Left lung (tissue), 10 donors: ENCODE data around the gene TRPC4AP. TPM values are rescaled to one million over a fixed set of nuclear protein-coding genes. Genes with fewer than 3 reads are reported as not detected.

Experiments
- ATAC-seq: fragments of 200-7000 bp; cut with Tn5 transposase; one replicate; pipeline ENCODE4 v1.9.1; 2020; ENCODE audit warnings: moderate library complexity
- DNase-seq, 4 donors: peaks; one replicate each; pipeline ENCODE4 v3.0.0-alpha.2; 2013 to 2020
- H3K27ac ChIP-seq, 2 donors: fragments of 200-600 bp; sonication (generic) in 1 of 2; one replicate each; pipeline versions ENCODE4 v1.5.0 to v1.8.0; 2020 to 2021
- H3K27me3 ChIP-seq, 2 donors: fragments of 200-600 bp; sonication (generic) in 1 of 2; one replicate each; pipeline versions ENCODE4 v1.5.0 to v1.8.0; 2020 to 2021
- H3K36me3 ChIP-seq, 2 donors: fragments of 200-600 bp; sonication (generic) in 1 of 2; one replicate each; pipeline versions ENCODE4 v1.5.0 to v1.8.0; 2020 to 2021
- H3K4me1 ChIP-seq, 2 donors: fragments of 200-600 bp; one replicate each; pipeline ENCODE4 v1.8.0; 2021
- H3K4me3 ChIP-seq, 2 donors: fragments of 200-600 bp; sonication (generic) in 1 of 2; one replicate each; pipeline versions ENCODE4 v1.5.0 to v1.8.0; 2020 to 2021; ENCODE audit warnings: mild to moderate bottlenecking in 1 of 2
- H3K9me3 ChIP-seq, 2 donors: fragments of 200-600 bp; sonication (generic) in 1 of 2; one replicate each; pipeline versions ENCODE4 v1.5.0 to v1.8.0; 2020 to 2021
- CTCF ChIP-seq, 2 donors: fragments of 200-600 bp; sonication (generic) in 1 of 2; IDR thresholded peaks; one replicate each; pipeline versions ENCODE4 v1.5.0 to v1.8.0; 2021; ENCODE audit warnings: antibody characterized with exemption in 2 of 2
- intact Hi-C, 2 donors: fragments of 100-400 bp; cut with DNase I; formaldehyde crosslinking; loops; one replicate each; pipeline versions ENCODE4 v1.11.2 to v1.14.2; 2022
- polyA plus RNA-seq, 6 donors: library from polyadenylated mRNA; unstranded; fragments of 120-200 nt; gene quantifications; one replicate each; pipeline ENCODE4 v1.2.1, GENCODE V29; 2013; ENCODE audit not compliant: insufficient read length in 6 of 6
- total RNA-seq, 2 donors: library from RNA; stranded (reverse); fragmentation: NEBNext Ultra II Directional; extraction: Animal tissue kit (Norgen Biotek cat#: 25700); gene quantifications; one replicate each; pipeline ENCODE4 v1.2.1, GENCODE V29; 2021
- donor health status: DM: no; HTN: yes; CAD: no.
- donor health status: DM: no; HTN: no; CAD: no.

The TRPC4AP gene
- total and polyA plus RNA-seq, 8 donors, result 57.8 to 70.8 (median 67.0) TPM

GRCh38 chr20:34994509-34995131 lies 98.0 kb downstream of the TRPC4AP start:
- ATAC-seq (no peak), DNase-seq (peak in 1 of 4 donors; percentile 74)
- H3K36me3 ChIP-seq, result peaks cover 0 to 71% of the 10 kb centered on the region in 2 donors
- no peaks in the 10 kb centered on the region for H3K9me3 ChIP-seq
- no peaks in the 10 kb centered on the region for H3K4me1 ChIP-seq
- no peaks in the 10 kb centered on the region for H3K27me3 ChIP-seq
- TF ChIP-seq CTCF (IDR thresholded peaks at IDR 0.05), result no peak
- H3K27ac ChIP-seq, result no peak overlapping the region
- no peak overlapping the region for H3K4me3 ChIP-seq
- intact Hi-C loops, result no loop called here

- no peak for TF ChIP-seq CTCF (IDR thresholded peaks at IDR 0.05)
- H3K36me3 ChIP-seq, result peaks cover 0 to 65% of the 10 kb centered on the region in 2 donors
- no peak overlapping the region for H3K27ac ChIP-seq
- H3K27me3 ChIP-seq, result no peaks in the 10 kb centered on the region
- peak in 1 of 4 donors; percentile 65 for DNase-seq
- H3K4me1 ChIP-seq, result no peaks in the 10 kb centered on the region
- intact Hi-C loops, result no loop called here
- no peak overlapping the region for H3K4me3 ChIP-seq
- no peaks in the 10 kb centered on the region for H3K9me3 ChIP-seq
- no peak for ATAC-seq
These were observed 98.6 kb downstream of the TRPC4AP start for GRCh38 chr20:34993941-34994508.

- intact Hi-C loops, result no loop called here
- H3K4me1 ChIP-seq, result no peaks in the 10 kb centered on the region
- no peak for TF ChIP-seq CTCF (IDR thresholded peaks at IDR 0.05)
- ATAC-seq (no peak), DNase-seq (peak in 1 of 4 donors; percentile 67)
- no peak overlapping the region for H3K4me3 ChIP-seq
- no peaks in the 10 kb centered on the region for H3K9me3 ChIP-seq
- H3K27ac ChIP-seq, result no peak overlapping the region
- peaks cover 0 to 54% of the 10 kb centered on the region in 2 donors for H3K36me3 ChIP-seq
- H3K27me3 ChIP-seq, result no peaks in the 10 kb centered on the region
These were observed 99.7 kb downstream of the TRPC4AP start for GRCh38 chr20:34992751-34993417.

GRCh38 chr20:34990661-34991214 lies 101.9 kb downstream of the TRPC4AP start:
- Histone ChIP-seq H3K27ac (no peak overlapping the region), H3K9me3 (no peaks in the 10 kb centered on the region), H3K36me3 (peaks cover 0 to 32% of the 10 kb centered on the region in 2 donors), H3K4me3 (no peak overlapping the region), H3K4me1 (no peaks in the 10 kb centered on the region), H3K27me3 (peaks cover 0 to 6% of the 10 kb centered on the region in 2 donors)
- ATAC-seq (no peak), DNase-seq (no peak)
- intact Hi-C loops, result no loop called here
- no peak for TF ChIP-seq CTCF (IDR thresholded peaks at IDR 0.05)

- no peaks in the 10 kb centered on the region for H3K9me3 ChIP-seq
- H3K4me1 ChIP-seq, result no peaks in the 10 kb centered on the region
- DNase-seq, result no peak
- intact Hi-C loops, result no loop called here
- ATAC-seq, result no peak
- H3K4me3 ChIP-seq, result no peak overlapping the region
- TF ChIP-seq CTCF (IDR thresholded peaks at IDR 0.05), result no peak
- H3K36me3 ChIP-seq, result peaks cover 0 to 27% of the 10 kb centered on the region in 2 donors
- H3K27ac ChIP-seq, result no peak overlapping the region
- H3K27me3 ChIP-seq, result peaks cover 0 to 11% of the 10 kb centered on the region in 2 donors
These were observed 102.4 kb downstream of the TRPC4AP start for GRCh38 chr20:34990231-34990630.
